NB4 (cell line): ENCODE results near the gene DNMT1.

Experiments
- CTCF ChIP-seq: IDR thresholded peaks from one replicate; pipeline ENCODE4 v1.5.1; 2012; ENCODE audit warnings: low read depth, low read length
- MAX ChIP-seq: IDR thresholded peaks from 2 replicates; pipeline ENCODE4 v1.6.1; 2011; ENCODE audit warnings: low read depth, low read length
- MYC ChIP-seq: IDR thresholded peaks from 2 replicates; pipeline ENCODE4 v1.6.1; 2011; ENCODE audit warnings: low read depth, low read length
- POLR2A ChIP-seq: IDR thresholded peaks from 2 replicates; pipeline ENCODE4 v1.6.1; 2011; ENCODE audit warnings: mild to moderate bottlenecking; ENCODE audit not compliant: insufficient read length; ENCODE audit errors: extremely low read depth

- TF ChIP-seq CTCF (no peak), POLR2A (no peak), MAX (no peak), MYC (no peak)
These were observed 75.8 kb downstream of the DNMT1 start for GRCh38 chr19:10118960-10119359.
